HG03432 (cell line): Measurements from ENCODE around the gene RNLS.

Experiments
- ATAC-seq: cut with Tn5 transposase; IDR thresholded peaks from one replicate; pipeline ENCODE4 v1.9.1; 2021; ENCODE audit warnings: mild to moderate bottlenecking, moderate library complexity; ENCODE audit not compliant: unreplicated experiment

The RNLS gene

DNA sequence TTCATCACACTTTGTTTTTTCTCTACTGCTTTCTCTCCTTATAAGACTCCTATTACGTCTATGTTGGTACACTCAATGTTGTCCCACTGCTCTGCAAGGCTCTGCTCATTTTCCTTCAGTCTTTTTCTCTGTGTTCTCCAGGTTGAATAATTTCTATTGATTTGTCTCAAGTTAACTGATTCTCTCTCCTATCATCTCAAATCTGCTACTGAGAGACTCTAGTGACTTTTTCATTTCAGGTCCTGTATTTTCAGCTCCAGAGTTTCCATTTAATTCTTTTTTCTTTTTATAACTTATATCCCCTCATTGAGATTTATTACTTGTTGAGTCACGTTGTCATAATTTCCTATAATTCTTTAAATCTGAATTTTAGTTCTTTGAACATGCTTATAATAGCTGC lies 100.9 kb downstream of the RNLS start:
- no peak for ATAC-seq

DNA sequence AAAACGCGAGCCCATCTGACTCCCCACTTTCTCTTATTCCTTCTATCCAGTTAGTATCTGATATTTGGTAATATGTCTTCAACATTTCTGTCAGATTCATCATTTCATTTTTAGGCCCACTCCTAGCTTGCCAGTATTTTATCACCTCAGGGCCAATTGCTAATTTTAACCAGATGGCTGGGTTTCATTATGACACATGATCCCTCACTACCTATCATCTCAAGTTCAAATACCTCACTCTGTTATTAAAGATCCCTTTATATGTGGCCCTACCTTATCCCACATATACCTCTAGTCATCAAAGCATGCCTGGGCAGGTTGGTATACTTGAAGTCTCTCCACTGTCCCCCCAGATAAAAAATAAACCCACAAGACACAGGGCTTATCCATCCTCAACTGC lies 104.9 kb downstream of the RNLS start:
- no peak for ATAC-seq

DNA sequence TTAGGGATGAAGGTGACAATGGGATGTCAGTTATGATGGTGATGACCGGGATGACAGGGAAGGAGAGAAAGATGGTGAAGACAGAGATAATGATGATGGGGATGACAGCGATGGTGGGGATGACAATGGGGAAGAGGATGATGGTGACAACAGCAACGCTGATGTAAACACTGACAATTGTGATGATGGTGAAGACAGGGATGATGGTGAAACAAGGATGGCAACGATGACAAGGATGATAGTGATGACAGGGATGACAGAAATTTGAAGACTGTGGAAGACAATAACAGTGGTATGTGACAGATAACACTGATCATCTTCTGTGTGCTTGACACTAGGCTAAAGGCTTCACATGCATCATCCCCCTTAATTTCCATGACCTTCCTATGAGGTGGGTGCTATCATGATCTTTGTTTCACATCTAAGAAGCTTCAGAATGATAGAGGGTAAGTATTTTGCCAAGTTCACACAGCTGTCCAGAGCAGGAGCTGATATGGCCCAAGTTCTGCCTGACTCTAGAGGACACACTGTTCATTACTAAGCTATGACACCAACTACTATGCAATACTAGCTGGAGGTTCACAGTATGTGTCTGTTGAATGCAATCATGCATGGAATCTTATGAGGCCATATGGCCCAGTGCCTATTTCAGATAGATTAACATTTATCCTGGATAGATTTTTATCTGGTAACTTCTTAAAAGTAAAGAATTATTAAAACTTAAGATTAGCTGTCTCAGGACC lies 105.6 kb downstream of the RNLS start:
- ATAC-seq: no peak

DNA sequence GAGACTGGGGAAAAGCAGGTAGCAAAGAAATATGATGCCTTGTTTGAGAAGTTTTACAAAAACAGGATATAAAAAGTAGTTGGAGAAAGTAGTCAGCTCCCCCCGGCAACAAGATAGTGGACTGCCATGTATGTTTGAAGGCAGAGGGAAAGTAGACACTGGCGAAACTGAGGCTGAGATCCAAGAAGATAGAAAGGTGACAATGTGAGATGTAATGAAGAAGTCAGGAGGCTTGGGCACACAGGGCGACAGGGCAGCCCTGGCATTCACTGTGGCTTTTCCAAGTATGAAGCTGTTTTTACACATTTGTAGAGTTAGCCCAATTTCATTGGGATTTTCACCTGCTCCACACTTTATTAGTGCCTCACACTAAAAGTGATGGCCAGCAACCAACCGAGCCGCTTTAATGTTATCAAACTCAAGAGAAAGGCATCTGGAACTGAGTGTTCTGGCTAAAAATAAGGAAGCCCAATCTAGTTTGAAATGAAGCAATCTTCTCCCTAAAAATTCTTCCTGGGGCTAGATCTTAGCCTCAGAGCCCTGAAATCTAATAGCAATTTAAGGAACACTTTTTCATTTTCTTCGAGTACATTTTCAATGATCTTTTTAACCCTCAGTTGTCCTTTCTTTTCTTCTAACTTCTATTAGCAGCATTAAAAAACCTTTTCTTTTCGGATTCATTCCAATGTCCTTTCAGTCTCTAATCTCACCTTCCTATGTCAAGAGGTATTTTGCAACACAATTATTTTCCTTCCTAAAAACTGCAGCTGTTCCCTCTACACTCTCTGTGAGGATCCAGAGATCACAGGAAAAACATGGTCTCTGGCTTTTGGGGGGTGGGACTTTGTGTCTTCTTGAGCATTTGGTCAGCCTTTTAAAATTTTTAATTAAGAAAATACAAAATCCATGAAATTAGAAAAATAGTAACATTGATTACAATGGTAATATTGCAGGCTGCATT lies 108.0 kb downstream of the RNLS start:
- no peak for ATAC-seq

DNA sequence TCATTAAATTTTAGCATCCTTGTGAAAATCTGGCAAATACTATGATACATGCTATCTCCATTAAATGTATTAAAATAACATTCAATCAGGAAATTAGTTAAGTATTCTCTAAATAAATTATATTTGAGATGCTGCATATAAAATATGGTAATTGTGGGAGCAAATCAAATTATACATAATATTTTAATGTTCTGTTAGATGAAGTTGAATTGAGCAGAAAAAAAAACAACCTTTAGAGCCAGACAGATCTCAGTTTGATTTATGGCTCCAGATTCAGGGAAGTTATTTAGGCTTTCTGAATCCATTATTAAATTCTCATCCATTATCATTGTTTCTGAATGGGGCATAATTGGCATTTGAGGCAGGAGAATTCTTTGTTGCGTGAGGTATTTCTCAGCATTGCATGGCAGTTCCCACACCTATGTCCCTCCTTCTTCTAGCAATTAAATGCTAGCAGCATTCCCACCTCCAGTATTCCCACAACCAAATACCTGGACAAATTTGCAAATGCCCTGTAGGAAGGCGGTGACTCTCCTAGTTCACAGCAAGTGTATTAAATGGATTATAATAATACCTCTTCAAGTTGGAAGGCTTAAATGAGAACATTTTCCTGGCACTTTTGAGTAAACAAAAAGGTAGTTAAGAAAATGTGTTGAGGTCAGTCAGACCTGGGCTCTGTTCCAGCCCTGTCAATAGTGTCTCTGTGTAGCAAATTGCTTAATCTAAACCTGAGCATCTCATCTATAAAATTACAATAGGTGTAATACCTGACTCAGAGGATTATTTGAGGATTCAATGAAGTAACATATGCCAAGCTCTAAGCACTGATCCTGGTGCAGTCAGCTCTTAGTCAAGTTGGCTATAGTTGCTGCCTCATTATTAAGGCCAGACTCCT lies 108.9 kb downstream of the RNLS start:
- no peak for ATAC-seq

DNA sequence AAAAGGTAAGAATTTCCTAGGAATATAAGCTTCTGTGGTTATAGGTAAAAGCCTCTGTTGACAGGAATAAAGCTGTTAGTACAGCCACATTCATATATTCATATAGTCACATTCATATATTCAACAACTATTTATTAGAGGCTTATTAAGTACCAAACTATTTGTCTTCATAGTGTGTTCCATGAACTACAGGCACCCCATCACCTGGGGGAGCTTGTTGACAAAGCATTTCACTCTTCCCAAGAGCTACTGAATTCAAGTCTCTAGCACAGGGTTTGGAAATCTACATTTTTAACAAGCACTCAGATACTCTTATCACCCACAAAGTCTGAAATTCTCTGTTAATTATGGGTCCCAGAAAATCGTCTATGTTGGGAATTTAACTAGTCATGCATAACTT lies 110.6 kb downstream of the RNLS start:
- ATAC-seq: no peak

DNA sequence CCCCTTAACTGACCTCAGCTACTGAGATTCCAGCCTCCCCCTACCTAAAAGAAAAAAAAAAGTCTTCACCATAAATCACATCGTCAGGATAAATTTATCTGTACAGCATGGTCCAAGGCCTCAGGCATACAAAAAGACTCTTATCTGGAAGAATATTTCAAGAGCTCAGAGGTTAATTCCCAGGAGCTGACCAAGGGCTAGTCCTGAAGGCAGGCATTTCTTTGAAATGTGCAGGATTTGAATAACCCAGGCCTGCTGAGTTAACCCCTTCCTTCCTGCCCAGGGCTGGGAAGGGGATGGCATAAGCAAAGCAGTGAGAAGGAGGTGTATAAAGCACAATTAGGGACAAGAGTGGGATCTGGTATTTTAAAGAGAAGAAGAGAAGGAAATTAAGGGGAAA lies 111.2 kb downstream of the RNLS start:
- ATAC-seq: no peak

DNA sequence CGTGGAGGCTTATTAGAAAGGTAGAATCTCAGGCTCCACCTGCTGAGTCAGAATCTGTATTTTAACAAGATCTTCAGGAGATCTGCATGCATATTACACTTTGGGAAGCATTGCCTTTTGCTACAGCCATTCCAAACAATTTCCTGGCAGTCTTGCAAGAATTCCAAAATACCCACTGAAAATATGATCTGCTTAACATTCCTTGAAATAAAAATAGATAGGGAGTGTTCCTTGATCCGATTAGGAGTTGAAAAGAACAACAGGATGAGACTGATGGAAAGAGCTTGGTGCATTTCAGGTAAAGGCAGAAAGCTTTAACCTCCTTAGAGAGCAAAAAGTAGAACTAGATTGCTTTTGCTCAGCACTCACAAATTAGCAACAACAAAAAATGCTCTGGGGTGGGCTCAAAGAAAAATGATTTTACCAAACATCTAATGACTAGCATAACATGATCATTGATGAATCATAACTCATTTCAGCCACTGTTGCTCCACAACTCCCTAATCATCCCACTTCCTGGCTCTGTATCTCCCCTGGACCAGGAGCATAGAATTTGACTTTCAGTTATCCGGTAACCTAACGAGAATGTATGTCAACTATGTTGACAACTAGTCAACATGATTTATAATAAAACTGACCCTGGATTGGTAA lies 115.2 kb downstream of the RNLS start:
- ATAC-seq: no peak

DNA sequence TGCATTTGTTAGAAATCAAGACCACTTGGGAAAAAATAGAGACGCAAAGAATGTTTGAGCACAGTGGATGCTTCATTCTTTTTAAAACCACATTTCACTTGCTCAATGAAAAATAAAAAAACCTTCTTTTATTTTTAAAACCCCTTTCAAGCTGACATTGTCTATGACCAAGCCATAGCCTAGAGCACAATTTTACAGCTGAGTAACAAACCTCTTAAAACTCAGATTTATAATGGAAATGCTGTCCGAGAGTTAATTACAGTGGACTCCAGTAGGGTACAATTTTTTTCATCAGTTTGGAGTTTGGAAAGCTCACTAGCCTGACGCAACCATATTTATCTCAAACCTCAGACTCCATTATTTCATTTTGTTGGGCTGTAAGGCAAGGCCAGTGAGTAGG lies 116.3 kb downstream of the RNLS start:
- ATAC-seq: no peak

DNA sequence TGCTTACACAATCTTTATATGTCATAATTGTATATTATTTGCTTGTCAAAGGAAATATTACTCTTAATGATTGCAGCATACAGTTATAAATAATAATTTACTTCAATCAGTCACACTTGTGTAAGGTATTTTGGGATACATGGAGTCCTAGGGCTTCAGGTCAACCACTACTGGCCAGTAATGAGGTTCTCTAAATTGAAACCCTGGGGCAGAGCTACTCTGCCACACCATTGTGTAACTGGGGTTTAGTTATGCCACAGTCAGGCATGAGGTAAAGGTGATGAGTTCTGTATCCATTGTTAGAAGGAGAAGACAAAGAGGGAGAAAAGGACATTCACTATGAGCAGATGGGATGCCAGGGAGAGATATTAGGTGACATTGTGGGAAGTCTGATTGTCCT lies 117.4 kb downstream of the RNLS start:
- no peak for ATAC-seq

DNA sequence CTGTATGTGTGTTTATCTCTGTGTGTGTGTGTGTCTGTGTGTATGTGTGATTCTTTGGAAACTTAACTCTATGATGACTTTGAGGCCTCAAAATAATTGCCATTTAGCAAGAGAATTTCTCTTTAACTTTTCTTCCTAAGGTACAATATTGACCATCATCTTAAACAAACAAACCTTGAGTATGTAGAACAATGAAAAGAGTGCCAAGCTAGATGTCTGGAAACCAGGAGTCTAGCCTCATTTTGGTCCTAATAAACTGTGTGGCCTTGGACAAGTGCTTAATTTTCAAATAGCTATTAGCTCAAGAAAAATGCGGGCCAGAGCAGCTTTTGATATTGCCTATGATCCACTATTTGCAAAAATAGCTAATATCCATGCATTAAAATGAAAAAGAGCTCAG lies 119.3 kb downstream of the RNLS start:
- ATAC-seq: no peak

DNA sequence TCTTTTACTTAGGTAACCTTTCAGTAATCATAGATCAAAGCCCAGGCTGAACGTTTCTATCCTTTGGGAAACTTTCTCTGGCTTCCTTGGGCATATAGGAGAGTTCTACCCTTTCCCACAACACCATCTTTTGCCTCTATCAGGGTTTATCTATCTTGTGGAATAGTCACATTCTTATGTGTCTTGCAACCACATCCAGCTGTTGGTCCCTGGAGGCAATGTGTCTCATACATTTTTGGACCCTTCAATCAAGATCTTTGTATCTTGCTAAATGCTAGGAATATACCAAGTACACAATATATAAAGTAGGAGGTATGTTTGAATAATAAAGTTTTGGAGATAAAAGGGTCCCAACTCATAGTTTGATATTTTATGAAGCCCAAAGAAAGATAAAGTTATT lies 121.7 kb downstream of the RNLS start:
- no peak for ATAC-seq

DNA sequence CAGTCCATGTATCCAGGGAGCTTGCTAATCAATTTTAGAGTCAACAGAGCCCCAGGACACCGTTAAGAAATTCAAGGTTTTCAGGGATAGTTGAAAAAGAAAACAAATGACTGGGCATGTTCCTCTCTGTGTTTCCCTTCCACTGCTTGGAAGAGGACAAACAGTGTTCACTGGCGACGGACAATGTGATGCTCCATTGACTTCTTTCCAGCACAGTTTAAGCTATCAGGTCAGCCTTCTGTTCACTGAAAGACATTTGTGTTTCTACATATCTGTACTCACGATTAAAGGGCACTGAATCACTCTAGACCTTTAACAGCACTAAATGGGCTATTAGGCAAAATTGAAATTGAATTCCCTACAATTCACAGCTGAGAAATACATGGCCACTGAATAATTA lies 123.6 kb downstream of the RNLS start:
- ATAC-seq: no peak

DNA sequence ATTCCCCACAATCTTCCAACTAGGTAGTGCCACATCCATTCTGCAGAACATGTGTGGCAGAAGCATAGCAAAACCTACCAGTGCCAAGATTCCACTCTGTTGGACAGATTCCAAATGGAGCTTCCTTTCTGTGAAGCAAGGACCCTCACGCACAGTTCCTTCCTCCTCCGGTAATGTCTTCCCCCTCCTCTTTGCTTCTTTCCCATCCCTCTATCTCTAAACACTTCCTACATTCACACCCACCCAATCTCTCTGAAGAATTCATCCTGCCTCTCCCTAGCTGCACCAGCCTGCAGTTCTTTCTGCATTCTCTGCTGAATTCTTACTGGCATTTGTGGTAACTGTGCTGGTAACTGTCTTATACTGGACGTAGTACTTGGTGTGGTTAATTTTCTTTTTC lies 124.9 kb downstream of the RNLS start:
- no peak for ATAC-seq

DNA sequence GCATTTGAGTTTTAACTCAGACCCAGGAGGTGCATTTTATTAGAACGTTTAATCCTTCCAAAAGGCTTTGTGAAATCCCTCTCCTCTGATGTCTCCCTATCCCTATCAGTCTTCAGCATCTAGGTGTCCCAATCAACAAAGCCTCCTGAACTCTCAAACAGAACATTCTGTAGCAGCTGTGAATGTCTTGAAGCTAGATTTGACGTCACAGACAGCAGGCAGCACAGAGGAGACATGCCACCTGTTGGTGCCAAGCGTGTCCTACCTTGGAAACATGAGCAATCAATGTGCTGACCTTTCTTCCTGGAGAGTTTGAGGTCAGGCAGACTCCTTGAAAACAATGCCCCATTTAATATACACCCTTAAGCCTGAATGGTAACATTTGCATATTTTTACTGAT lies 125.5 kb downstream of the RNLS start:
- ATAC-seq: no peak

DNA sequence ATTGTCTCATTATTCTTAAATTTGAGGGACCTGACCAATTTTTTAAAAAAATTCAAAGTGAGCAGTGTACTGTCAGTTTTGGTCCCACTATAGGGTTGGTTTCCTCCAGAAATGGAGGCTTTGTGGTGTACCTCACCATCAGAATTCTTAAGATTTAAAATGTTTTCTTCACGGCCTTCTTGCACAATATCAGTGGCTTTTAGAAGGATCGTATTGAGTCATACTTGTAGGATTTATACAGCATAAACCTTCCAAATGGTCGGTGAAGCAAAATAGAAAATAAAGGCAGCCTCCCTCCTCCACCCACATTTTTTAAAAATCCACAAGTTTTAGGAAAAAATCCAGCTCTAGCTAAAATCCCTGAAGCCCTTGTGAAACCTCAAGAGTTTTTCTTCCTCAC lies 126.4 kb downstream of the RNLS start:
- no peak for ATAC-seq

DNA sequence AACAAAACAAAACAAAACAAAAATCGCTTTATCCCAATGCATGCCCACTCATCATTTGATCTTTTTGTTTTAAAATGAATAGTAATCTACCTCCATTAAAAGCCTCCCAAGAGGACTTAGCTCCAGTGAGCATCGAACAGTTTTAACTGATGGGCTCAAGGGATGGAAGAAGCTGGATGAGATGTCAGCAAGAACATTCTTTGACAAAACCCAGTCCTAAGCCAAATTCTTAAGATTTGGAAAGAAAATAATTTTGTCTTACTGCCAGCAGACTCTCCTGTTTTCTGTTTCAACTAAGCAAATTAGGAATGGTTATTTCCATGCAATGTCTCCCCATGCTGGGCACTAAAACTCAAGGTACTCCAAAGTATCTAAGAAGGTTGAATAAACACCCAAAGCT lies 127.3 kb downstream of the RNLS start:
- ATAC-seq: no peak

DNA sequence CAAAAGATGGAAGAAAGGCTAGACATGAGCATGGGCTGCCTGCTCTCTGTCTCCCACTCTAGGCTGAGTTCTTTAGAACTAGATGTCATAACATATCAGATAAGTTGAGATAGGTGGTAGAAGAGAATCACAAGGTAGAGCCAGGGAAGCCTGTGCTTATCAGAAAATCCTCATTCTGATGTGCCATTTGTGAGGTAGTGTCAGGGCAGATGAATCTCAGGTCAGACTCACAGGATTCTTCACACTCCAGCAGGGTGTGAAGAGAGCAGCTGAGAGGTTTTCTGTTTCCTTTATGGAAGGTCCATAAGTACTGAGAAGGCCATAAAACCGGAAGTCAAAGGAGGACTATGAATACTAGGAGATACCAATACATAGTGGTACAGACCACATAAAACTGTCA lies 132.9 kb downstream of the RNLS start:
- no peak for ATAC-seq

DNA sequence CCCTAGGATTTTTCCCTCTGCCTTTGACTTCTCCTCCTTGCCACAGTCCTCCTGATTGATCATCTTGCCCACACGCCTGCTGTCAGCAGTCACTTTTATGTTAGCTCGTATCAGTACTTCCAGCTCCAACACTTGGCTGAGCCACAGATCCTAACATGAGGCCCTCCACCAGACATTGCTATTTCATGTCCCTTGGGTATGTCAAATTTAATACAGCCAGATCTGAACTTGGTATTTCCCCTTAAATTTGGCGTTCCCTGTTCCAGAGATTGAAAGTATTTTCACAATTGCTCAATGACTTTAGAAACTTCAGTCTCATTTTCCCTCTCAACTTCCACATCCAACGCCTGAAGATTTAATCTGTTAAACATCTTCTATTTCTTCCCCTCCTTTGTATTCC lies 140.4 kb downstream of the RNLS start:
- ATAC-seq: no peak

DNA sequence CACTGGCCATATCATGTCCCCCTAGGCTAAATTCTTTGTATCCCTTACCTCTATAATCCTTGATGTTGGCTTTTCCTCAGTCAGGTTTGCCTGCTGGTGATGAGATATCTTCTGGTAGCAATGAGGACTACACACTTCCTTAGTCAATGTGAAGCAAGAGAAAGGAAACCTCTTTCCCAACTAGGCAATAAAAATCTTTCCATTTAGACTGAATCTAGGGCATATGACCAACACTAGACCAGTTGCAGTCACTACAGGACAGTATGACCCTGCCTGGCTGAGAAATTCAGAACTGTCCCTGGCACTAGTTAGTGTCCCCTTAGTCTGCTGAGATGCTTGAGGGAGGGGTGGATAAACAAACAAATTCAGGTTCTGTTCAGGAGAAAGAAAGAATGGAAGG lies 142.6 kb downstream of the RNLS start:
- ATAC-seq: no peak

DNA sequence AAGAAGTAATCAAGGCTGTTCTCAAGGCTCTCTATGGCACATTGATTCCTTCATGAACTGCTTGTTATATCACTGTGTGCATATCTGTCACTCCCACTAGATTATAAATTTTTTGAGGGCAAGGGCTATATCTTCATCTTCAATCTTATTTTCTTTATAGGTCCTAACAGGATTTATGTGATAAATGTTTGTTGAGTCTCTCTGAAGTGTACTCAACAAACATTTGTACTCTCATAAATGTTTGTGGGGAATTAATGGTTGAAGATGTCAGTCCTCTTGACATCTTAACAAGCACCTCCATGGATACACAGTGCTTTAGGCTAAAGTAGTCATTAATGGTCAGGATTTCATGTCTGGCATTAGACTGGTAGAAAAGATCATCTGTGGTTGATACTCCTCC lies 143.2 kb downstream of the RNLS start:
- no peak for ATAC-seq
